HG02642 (cell line): Measurements from ENCODE around the gene GFAP.

Experiments used
- ATAC-seq: cut with Tn5 transposase; IDR thresholded peaks from one replicate; pipeline ENCODE4 v1.9.1; 2021; ENCODE audit warnings: mild to moderate bottlenecking; ENCODE audit not compliant: unreplicated experiment, poor library complexity

GFAP gene

DNA sequence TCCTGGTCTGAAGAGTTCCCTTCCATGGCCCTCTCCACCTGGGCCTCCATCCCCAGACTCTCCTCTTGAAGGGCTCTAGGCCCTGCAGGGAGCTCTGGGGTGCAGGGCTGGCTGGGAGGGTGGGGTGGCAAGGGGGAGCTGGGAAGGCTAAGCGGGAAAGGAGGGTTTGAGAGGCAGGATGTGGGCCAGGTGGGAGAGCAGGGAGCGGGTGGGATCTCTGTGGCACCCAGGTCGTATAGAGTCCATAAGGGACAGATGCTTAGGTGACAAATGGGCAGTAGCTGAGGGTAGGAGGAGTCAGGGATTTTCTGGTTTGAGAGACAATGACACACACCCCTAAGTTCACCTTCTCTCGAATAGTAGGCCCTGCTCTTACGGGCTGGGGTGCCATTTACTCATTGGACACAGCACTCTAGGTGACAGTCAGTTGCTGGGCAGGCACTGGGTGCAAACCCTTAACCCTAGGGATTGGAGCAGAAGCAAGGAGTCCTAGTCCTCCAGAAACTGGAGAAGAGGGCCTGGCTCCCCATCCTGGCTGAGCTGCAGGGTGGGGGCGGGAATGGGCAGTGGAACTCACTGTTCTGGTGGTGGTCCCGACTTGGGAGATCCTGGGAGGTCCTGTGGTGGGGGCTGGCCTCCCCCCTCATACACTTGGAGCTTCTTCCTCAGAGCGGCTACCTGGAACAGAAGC lies 16.9 kb upstream of the GFAP start:
- no peak for ATAC-seq

DNA sequence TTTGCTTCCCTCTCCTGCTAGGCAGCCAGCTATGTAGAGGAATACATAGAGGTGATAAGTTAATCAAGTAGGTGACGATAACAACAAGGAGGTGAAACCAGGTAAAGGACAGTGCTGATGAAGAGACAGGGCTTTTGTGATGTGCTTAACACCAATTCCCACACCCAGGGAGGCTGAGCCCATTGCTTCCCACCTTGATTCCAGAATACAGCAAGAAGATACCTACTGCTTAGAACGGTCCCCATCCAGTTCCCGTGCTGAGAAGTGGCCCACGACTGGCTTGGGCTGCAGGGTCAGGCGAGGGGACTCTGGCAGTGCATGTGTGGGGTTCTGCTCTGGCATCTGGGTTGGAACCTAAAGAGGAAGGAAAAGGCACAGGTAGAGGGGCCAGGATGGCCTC lies 16.1 kb upstream of the GFAP start:
- ATAC-seq = no peak

DNA sequence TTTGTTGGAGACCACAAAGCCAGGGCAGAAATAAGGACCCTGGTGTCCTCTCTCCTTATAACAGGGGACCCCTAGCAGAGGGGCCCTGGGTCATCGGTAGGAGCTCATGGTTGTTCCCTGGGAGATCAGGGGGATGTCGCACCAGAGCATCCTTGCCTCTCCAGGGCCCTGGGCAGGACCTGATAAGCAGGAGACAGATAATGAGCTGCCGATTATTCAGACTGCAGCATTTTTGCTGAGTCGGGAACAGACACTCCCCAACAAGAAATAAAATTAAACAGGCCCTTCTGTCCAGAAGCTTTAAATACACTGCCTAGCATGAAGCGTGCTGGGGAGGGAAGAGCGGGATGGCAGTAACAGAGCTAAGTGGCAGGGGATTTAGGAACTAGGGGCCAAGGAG lies 15.4 kb upstream of the GFAP start:
- ATAC-seq = no peak

DNA sequence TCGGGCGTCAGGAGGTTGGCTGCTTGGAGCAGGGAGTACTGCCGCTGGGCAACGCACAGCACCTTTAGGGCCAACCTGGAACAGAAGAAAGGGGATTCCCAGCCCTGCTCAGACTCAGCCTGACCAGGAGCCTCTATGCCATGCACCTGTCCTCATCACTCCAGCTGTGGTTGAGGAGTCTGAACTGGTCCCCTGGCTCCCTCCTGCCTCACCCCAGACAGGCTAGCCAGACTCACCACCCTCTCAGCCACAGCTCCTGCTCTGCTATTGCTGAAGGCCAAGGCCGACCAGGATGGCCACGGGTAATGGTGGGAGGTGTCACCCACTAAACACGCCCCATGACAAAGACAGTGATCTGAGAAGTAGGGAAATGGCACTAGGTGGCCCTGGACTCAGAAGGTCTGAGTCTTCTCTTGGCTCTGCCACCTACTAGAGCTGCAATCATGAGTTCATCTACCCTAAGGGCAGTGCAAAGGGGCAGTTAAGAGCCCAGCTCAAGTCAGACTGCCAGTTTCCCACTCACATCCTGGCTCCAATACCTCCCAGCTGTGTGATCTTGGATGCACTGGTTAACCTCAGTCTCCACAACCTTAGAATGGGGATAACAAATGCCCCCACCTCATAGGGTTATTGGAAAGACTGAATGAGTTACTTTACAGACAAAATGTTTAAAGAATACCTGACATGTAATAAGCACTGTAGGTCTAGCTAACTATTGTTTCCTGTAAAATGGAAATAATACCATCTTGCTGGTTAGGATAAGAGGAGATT lies 13.8 kb upstream of the GFAP start:
- no peak for ATAC-seq

DNA sequence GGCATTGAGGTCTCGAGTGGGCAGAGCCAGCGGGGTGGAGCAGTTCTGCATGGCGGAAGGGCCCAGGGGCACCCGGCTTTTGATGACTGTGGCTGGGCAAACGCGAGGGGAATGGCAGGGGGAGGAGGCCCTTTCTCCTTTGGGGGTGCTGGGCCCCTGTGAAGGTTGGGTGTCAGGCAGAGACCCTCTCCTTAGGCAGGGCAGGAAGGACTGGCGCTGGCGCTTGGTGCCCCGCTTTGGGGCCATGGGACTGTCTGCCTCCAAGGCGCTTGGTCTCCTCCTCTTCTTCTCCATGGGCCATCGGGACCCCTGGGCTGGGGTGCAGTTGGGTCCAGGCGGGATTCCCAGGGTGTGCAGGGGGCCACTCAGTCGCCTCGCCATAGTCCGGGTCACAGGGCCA lies 12.8 kb upstream of the GFAP start:
- no peak for ATAC-seq

- no peak for ATAC-seq
Measured at GRCh38 chr17:44927696-44928095, 12.4 kb upstream of the GFAP start.

- no peak for ATAC-seq
Measured at GRCh38 chr17:44926821-44927525, 11.7 kb upstream of the GFAP start.

DNA sequence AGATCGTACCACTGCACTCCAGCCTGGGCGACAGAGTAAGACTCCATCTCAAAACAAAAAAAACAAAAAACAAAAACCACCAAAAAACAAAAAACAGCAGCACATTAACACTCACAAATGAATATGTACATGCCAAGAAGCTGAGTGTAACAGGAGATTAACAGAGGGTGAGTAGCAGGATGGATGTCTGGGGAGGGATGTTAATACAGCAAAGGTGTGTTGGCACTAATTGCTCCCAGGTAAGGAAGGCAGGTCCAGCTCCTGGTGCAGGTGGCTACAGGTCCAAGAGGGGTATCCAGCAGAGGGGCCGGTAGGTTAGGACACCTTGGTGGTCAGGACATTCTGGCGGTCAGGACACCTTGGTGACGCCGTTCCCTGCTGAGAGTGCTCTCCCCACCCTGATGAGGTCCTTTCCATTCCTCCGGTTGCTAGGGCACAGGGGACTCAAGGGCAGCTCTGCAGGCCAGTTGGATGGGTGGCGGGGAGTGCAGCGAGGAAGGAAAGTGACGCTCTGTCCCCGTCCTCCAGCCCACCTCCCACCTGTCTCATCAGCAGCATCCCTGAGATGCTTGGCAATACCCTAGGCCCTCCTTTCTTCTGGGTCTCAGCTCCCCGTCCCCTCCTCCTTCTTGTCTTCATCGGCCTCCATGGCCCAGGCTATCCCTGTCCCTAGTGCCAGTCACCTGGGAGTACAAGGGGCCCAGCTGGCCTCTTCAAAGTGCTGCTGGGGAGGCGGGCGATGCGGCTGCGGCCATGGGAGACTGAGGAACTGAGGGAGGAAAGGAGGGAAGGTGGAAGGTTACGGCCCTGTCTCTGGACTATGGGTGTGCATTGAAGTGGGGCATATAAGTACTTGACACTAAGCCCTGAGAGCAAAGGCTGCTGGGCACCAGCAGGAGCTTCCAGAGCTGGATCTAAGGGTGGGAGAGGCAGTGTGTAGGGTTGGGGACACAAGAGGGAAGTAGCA lies 10.7 kb upstream of the GFAP start:
- no peak for ATAC-seq

- ATAC-seq = no peak
Measured at GRCh38 chr17:44924107-44924544, 8.8 kb upstream of the GFAP start.

GRCh38 chr17:44922746-44923470 lies 7.6 kb upstream of the GFAP start:
- ATAC-seq = no peak

DNA sequence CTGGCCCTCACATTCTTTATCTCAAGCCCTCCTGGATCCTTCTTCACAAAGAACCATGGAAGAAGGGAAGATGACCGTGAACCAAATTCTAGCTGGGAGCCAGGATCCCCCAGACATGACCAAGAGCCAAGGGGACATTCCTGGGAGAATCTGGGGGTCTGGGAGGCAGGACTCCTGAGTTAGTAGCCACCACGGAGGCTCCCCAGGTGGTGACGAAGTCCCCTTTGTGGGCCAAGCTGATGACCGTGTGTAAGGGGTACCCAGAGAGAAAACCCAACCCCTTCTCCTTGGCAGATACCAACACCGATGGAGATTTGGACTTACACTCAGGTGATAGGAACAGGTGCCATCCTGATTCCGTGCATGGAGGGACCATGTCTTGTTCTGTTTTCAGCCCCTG lies 6.8 kb upstream of the GFAP start:
- ATAC-seq = no peak

- ATAC-seq = no peak
Measured at GRCh38 chr17:44921122-44921882, 6.0 kb upstream of the GFAP start.

GRCh38 chr17:44920565-44920940 lies 5.3 kb upstream of the GFAP start:
- ATAC-seq = peak; percentile 3

- ATAC-seq = peak; percentile 67
Measured at GRCh38 chr17:44919885-44920564, 4.7 kb upstream of the GFAP start.

- ATAC-seq = no peak
Measured at GRCh38 chr17:44919411-44919810, 4.1 kb upstream of the GFAP start.

DNA sequence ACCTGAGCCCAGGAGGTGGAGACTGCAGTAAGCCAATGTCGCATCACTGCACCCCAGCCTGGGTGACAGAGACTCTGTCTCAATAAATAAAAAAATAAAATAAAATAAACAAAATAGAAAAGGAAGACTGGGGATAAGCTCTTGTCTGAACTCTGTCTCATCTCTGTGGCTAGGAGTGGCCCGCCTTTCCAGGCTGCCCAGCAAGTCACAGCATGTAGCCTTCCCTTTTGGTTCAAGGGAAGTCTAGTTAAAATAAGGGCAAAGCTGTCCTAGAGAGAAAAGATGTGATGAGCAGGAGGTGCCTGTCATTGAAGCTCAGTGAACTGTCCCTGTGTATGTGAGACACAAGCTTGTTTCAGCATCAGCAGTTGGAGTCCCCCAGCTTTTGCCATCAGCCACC lies 2.7 kb upstream of the GFAP start:
- no peak for ATAC-seq

GRCh38 chr17:44917456-44917855 lies 2.2 kb upstream of the GFAP start:
- no peak for ATAC-seq

- ATAC-seq = no peak
Measured at GRCh38 chr17:44916781-44917241, 1.5 kb upstream of the GFAP start.
